Stimulated activated CD4-positive, alpha-beta T cell treated with anti-CD3 and anti-CD28 coated beads, Interleukin-12 subunit alpha, Interleukin-12 subunit beta, amount 100 ng/mL, for 48 hours (primary cell): ENCODE data around the gene DZIP1.
"Not testable (repeated sequence)": the region's sequence is repeated elsewhere in the genome, so short reads cannot be mapped to it uniquely, and the experiment has no call there.

Experiments used
- DNase-seq, 3 donors: peaks; one replicate each; pipeline ENCODE4 v3.0.0-alpha.2; 2020; ENCODE audit warnings: low read depth in 2 of 3, low spot score in 1 of 3

The DZIP1 gene

DNA sequence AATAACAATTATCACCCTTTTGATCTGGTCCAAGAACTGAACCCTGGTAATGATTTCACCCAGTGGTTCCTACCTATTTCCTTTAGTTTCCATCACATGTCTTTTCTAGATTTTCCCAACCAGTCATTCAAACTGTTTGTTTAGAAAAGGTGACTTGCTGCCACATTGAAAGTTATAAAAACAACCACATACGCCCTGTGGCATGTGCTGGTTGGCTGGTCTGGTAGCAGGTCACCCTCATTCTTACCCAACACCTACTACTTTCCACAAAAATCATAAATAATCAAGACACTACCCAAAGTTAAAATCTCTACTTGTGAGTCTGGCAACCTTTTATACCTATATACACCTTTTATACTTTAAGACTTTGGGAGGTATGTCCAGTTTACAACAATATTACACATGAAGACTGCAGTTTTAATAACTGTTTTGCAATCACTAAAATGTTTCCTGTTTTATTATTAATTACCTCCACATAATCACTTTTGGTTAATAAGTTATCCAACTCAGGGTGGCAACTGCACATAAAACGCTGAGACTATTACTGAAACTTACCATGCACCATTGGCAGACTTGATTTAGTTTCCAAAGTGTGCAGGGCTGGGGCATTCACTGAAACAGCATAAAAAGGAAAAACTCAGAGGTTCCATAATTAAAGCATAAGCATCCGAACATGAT, 38.9 kb downstream of the DZIP1 start:
- DNase-seq = no peak

DNA sequence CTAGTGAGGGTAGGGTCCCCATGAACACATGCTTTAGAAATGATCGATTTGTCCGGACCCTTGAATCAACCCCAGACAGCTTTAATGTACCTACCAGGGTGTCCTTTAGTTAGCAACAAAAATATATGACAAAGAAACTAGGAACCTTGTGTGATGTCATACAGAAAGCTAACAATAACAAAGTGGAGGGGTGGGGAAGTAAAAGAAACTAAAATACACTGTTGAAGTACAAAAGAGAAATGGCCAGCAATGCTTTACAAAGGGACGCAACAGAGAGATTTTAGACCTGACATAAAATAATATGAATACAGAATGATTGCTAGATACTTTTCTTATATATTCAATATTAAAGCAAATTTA, 40.0 kb downstream of the DZIP1 start:
- DNase-seq = no peak

DNA sequence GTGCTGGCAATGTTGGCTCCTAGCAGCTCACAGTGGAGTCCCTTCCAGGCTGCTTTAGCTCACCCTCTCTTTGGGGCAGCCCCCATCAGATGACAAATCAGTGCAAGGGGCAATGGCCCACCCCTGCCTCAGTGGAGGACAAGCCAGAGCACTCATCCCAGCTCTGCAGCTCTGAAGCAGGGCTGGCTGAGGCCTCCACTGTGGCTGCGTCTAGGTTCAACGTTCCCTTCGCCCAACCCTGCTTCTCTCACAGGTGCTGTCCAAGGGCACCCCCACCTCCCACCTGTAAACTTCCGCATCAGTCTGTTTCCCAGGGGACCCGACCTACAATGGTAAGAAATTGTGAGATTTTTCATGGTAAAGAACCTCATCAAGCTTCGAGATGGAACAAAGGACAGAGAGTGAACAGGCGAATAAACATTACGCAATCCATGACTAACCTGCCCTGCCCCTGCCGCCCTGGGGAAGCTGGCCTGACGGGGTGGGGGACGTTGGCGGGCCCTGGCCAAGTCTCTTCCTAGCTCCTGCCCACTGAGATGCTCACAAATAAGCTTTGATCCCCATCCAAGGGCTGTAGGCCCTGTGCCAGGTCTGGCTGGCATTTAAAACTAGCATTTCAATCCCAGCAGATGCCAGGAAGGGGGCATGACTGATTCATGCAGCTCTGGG, 40.5 kb downstream of the DZIP1 start:
- DNase-seq = no peak

DNA sequence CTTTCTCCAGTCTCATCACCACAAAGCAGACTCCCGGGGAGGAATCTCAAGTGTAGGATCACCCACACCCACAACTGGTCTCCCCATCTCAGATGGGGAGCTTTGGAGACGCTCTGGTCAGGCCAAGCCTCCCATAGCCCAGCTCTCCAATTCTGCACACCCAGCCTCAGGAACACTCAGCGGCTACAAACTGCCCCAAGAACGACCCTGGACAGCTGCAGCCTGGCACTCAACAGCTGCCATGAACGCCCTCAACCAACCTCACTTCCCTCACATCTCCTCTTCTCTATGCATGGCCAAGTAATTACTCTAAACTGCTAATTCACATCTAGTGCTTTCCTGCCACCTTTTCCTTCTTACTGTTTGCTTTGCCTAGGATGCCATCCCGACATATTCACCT, 42.6 kb downstream of the DZIP1 start:
- no peak for DNase-seq

GRCh38 chr13:95601216-95601615, 43.3 kb downstream of the DZIP1 start:
- no peak for DNase-seq

- no peak for DNase-seq
These were observed 47.8 kb downstream of the DZIP1 start for GRCh38 chr13:95596701-95597100.

DNA sequence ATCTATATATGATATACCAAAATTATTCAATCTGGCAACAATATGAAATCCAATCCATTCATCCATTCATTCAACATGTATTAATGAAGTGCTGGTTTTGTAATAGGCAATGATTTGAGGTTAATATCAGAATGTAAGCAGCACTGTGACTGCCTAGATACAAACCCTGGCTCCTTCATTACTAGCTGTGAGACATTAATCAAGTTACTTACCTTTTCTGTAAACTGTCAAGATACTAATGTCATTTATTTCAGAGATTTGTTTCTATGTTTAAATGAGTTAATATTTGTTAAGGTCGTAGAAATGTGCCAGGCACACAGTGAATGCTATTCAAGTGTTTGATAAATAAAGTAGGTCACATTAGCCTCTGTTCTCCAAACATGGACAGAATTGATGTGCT, 51.0 kb downstream of the DZIP1 start:
- DNase-seq = no peak

DNA sequence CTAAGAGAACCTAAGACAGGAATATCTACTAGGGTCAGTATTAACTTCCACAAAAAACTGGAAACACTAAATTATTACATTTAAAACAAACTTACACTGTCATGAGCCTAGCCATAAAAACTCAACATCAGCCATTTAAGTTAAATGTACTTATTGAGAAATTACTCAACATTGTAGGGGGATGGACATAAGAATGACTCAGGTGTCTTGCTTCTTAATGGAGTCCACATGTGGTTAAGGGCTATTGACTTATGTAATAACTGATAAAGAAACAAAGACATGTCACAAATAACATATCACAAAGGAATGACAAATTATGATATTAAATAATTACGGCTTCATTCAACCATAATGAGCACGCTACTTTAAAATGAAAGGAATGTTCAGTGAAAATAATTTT, 55.8 kb downstream of the DZIP1 start:
- no peak for DNase-seq

DNA sequence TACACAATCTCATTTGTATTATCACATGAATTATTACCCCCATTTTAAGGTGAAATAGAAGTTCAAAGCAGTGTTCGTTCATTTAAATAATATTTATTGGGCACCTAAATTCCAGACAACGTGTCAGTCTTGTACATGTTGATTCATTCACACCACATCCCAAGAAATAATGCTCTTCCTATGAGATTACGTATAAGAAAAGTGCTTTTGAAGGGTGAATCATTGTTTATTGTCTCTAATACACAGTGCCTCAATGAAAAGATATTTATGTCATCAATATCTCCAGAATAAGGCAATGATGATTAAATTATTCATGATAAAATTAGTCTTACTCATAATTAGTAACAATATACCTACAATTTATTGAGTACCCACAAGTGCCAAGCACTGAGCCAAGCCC, 56.4 kb downstream of the DZIP1 start:
- DNase-seq = no peak

GRCh38 chr13:95585867-95586266, 58.6 kb downstream of the DZIP1 start:
- DNase-seq = no peak

DNA sequence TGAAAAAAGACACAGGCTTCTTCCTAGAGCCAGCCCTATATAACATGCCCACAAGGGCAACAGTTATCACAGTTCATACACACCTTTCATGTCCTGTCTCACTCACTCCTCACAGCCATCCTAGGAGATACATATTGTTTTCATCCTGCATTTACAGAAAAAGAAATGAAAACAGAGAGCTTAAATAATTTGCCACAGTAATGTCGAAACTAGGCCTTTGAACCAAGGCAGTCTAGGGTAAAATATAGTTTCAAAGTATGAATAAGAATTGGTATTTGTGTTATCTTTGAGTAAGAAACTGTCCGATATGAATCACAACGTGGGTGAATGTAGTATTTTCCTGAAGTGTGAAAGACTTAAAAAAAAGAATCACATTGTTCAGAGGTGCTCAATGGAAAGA, 65.2 kb downstream of the DZIP1 start:
- DNase-seq = no peak

- DNase-seq = no peak
These were observed 71.3 kb downstream of the DZIP1 start for GRCh38 chr13:95573221-95573620.

- no peak for DNase-seq
These were observed 72.6 kb downstream of the DZIP1 start for GRCh38 chr13:95571941-95572340.

GRCh38 chr13:95570016-95570415, 74.5 kb downstream of the DZIP1 start:
- no peak for DNase-seq

- no peak for DNase-seq
These were observed 76.4 kb downstream of the DZIP1 start for GRCh38 chr13:95568131-95568530.

GRCh38 chr13:95565758-95566157, 78.7 kb downstream of the DZIP1 start:
- DNase-seq = not testable (repeated sequence)

- no peak for DNase-seq
These were observed 79.7 kb downstream of the DZIP1 start for GRCh38 chr13:95564733-95565291.

DNA sequence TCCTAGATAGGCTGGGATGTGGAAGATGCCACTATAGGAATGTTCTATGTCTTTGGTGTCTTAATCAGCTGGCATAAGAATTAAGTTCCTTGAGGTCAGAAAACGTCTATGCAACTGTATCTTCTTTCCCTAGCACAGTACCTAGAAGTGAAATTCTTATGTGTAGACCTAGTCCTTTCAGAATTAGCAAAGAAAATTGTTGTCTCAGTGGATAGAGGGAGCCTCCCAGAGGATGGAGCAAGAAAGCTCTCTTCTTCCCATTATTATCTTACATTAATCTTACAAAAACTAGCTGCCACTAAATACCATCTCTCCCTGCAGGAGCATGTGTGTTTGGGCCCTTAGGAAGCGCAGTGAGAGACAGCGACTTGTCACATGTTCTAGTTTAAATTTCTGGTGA, 80.4 kb downstream of the DZIP1 start:
- no peak for DNase-seq

DNA sequence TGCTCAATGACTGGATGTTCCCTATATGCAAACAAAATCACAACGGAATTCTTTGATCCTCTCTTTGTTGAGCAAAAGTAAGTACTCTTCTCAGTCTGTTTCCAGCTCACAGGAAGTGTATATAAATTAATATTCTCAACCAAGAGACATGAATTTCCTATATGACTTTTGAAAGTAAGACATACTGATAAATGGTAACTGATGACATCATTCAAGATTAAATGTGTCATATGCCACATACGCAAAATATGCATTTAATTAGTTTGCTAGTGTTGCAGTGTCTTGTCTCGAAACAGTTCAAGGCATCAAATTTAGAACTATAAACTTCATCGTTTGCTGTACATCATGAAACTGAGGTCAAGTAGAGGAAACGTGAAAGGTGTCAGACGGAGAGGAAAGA, 84.1 kb downstream of the DZIP1 start:
- DNase-seq = no peak

DNA sequence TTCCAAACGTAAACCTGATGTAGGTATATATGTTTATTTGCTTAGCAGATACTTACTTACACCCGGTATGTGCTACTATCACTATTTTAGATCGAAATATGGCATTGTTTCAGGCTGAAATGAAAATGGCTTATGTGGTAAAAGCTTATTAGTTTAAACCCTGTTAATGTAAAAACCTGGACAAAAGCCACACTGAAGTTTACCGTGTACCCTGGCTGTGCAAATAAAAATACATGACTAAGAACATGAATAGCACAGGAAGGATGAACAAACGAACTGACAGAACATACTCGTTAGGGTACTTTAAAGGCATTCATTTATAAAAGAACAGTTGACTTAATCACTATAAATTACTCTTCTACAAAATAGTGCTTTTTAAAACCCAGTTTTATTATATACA, 85.4 kb downstream of the DZIP1 start:
- no peak for DNase-seq

DNA sequence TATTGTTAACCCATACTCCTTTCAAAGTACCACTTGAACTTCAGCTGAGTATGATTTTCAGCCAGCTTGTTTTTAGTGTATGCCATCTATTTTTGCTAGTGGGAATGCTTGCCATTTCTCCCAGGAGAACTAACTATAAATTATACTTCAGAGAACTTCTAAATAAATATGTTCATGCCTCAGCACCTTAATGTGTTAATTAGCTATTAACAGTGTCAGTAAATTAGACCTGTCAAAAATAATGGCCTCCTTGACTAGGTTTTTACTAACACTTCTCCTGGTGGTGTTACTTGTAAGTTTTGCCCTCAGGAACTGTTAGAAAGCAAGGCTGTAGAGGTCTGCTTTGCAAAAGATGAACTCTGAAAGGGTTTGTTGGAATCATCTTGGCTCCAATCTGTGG, 87.5 kb downstream of the DZIP1 start:
- no peak for DNase-seq

DNA sequence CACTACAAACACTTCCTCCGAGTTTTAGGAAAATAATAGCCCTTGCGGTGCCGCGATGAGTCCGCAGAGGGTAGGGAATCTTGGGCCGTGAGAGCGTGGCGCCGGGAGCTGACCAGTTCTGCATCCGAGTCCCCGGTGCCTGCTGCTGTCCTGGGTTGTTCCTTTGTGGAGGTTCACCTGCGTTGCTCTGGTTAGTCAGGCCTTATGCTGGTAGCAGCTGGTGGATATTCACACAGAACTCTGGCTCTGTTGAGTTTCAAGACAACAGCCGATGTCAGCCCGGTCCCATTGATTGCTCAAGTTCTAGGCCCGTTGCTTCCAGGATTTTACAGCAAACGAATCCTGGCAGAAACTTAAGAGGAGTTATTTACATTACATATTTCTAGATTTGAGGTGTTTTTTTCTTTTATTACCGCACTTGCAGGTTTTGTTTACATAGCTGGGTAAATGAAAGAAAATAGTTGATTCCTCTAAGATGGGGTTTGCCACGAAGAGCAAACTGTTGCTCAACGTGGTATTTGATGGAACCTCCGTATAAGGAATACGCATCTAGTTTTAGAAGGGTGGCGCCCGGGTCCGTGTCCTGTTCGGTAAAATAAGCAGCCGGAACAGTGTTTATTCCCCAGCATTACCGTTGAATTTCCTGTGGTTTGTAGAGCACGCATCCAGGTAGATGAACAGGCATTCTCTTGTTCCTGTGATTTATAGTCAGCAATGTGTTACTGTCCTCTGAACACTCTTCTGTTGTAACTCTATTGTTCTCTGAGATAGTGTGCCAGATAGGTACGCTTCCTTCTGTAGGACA, 90.7 kb downstream of the DZIP1 start:
- no peak for DNase-seq
